Keratinocyte (primary cell): ENCODE data around the gene SIM1. TPM values are rescaled to one million over a fixed set of nuclear protein-coding genes. Genes with fewer than 3 reads are reported as not detected.

ENCODE experiments used
- DNase-seq: peaks from one replicate; pipeline ENCODE4 v3.0.0-alpha.2; 2011; ENCODE audit warnings: low read depth, missing footprints, low spot score
- FAIRE-seq: peaks from 2 replicates; lab custom pipeline; 2011; peaks lifted over from hg19 to GRCh38; lab: Jason Lieb, UNC
- H2AFZ ChIP-seq: 2 replicates; pipeline ENCODE4 v1.6.0; 2012; ENCODE audit warnings: low read length, control low read depth, inconsistent platforms; ENCODE audit not compliant: control insufficient read depth
- H3K27ac ChIP-seq: 2 replicates; pipeline ENCODE4 v1.5.1; 2011; ENCODE audit warnings: low read length; ENCODE audit not compliant: control insufficient read depth, insufficient read depth
- H3K27me3 ChIP-seq: 3 replicates; pipeline ENCODE4 v1.6.0; 2011; ENCODE audit warnings: low read length; ENCODE audit not compliant: control insufficient read depth, insufficient read depth; ENCODE audit errors: extremely low read depth
- H3K36me3 ChIP-seq, 2 experiments: 2 replicates in 1 of 2; 3 replicates in 1 of 2; pipeline ENCODE4 v1.5.1; 2011; ENCODE audit warnings: low read length in 2 of 2, mild to moderate bottlenecking in 1 of 2; ENCODE audit not compliant: control insufficient read depth in 2 of 2, insufficient read depth in 2 of 2; ENCODE audit errors: extremely low read depth in 1 of 2
- H3K4me1 ChIP-seq: 3 replicates; pipeline ENCODE4 v1.5.1; 2011; ENCODE audit warnings: low read length; ENCODE audit not compliant: control insufficient read depth, insufficient read depth; ENCODE audit errors: extremely low read depth
- H3K4me2 ChIP-seq: 3 replicates; pipeline ENCODE4 v1.6.0; 2011; ENCODE audit warnings: low read depth, low read length; ENCODE audit not compliant: control insufficient read depth, insufficient read depth; ENCODE audit errors: extremely low read depth
- H3K4me3 ChIP-seq, 3 experiments: fragments of 200-600 bp in 1 of 3; sonication (generic) in 1 of 3; 2 replicates in 2 of 3; 3 replicates in 1 of 3; pipeline ENCODE4 v1.5.1; 2011 to 2016; ENCODE audit warnings: low read length in 3 of 3, mild to moderate bottlenecking in 3 of 3, control low read depth in 2 of 3, inconsistent platforms in 1 of 3, low read depth in 1 of 3, mixed read lengths in 1 of 3, mixed run types in 1 of 3, moderate library complexity in 1 of 3; ENCODE audit not compliant: control insufficient read depth in 2 of 3, insufficient read depth in 2 of 3; ENCODE audit errors: extremely low read depth in 1 of 3
- H3K79me2 ChIP-seq: 2 replicates; pipeline ENCODE4 v1.6.0; 2012; ENCODE audit warnings: low read length; ENCODE audit not compliant: control insufficient read depth, insufficient read depth
- H3K9ac ChIP-seq: 3 replicates; pipeline ENCODE4 v1.6.0; 2011; ENCODE audit warnings: low read length; ENCODE audit not compliant: control insufficient read depth, insufficient read depth; ENCODE audit errors: extremely low read depth
- H3K9me1 ChIP-seq: 3 replicates; pipeline ENCODE4 v1.6.0; 2011; ENCODE audit warnings: low read length; ENCODE audit not compliant: control insufficient read depth, insufficient read depth; ENCODE audit errors: extremely low read depth
- H3K9me3 ChIP-seq: 2 replicates; pipeline ENCODE4 v1.5.1; 2012; ENCODE audit warnings: low read depth, low read length; ENCODE audit not compliant: control insufficient read depth
- H4K20me1 ChIP-seq: 3 replicates; pipeline ENCODE4 v1.6.0; 2011; ENCODE audit warnings: low read length; ENCODE audit not compliant: control insufficient read depth, insufficient read depth; ENCODE audit errors: extremely low read depth
- CTCF ChIP-seq, 3 experiments: IDR thresholded peaks in 1 of 3; conservative IDR thresholded peaks in 1 of 3; optimal IDR thresholded peaks in 1 of 3; 2 replicates in 2 of 3; 3 replicates in 1 of 3; pipeline versions ENCODE3 to v1.5.1; 2011; ENCODE audit warnings: low read length in 3 of 3, mild to moderate bottlenecking in 3 of 3, moderate library complexity in 2 of 3, control low read depth in 1 of 3, inconsistent platforms in 1 of 3; ENCODE audit not compliant: insufficient read depth in 2 of 3; ENCODE audit errors: extremely low read depth in 1 of 3
- EZH2 ChIP-seq: IDR thresholded peaks from one replicate; pipeline ENCODE4 v1.6.1; 2012; ENCODE audit warnings: inconsistent platforms, mild to moderate bottlenecking, low read length, moderate library complexity
- dilution Hi-C: fragments of 300-500 bp; cut with MboI; formaldehyde crosslinking; loops from one replicate; pipeline ENCODE4 v1.7.0; 2020; ENCODE audit warnings: low sequenced_read_pairs; ENCODE audit not compliant: extremely low pct_ligation_motif_present
- polyA plus RNA-seq, 5 experiments: library from polyadenylated mRNA; depleted of rRNA in 3 of 5; stranded (reverse) in 3 of 5; stranded (forward) in 1 of 5; unstranded in 1 of 5; fragments of >200 nt; gene quantifications; 1 replicate in 1 of 5; 2 replicates in 3 of 5; 3 replicates in 1 of 5; pipeline versions ENCODE4 v1.2.1 to v1.2.3, GENCODE V29; 2011 to 2012; ENCODE audit warnings: missing spikeins in 2 of 5, low read depth in 1 of 5, low replicate concordance in 1 of 5

The SIM1 gene
- polyA plus RNA-seq, 1 donor (not counting 4 experiments of a cell fraction or from before 2014, with no cell fraction given): not detected

DNA sequence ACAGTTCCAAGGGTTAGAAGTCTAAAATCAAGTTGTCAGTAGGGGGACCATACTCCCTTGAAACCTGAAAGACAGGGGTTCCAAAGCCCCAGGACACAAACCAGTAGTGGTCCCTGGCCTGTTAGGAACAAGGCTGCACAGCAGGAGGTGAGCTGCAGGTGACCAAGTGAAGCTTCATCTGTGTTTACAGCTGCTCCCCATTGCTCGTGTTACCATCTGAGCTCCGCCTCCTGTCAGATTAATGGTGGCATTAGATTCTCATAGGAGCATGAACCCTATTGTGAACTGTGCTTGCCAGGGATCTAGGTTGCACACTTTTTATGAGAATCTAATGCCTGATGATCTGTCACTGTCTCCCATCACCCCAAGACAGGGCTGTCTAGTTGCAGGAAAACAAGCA is 25.3 kb upstream of the SIM1 start:
- Histone ChIP-seq H3K36me3 (no peaks in the 10 kb centered on the region), H3K27ac (no peak overlapping the region), H3K9me1 (no peaks in the 10 kb centered on the region), H3K27me3 (peaks cover 7% of the 10 kb centered on the region), H3K79me2 (no peaks in the 10 kb centered on the region), H3K4me3 (no peak overlapping the region), H3K4me1 (peaks cover 8% of the 10 kb centered on the region), H3K9me3 (no peaks in the 10 kb centered on the region), H2AFZ (no peak overlapping the region), H4K20me1 (no peaks in the 10 kb centered on the region), H3K4me2 (no peak overlapping the region), H3K9ac (no peak overlapping the region)
- no peak for FAIRE-seq
- dilution Hi-C loops: no loop called here
- DNase-seq: no peak
- TF ChIP-seq EZH2: no peak
- TF ChIP-seq CTCF (optimal IDR thresholded peaks at IDR 0.05 in 1 of 3, IDR thresholded peaks at IDR 0.05 in 1 of 3, conservative IDR thresholded peaks at IDR 0.05 in 1 of 3; ENCODE audit: extremely low read depth in 1 of 3, insufficient read depth in 2 of 3, low read length in 3 of 3): no peak

DNA sequence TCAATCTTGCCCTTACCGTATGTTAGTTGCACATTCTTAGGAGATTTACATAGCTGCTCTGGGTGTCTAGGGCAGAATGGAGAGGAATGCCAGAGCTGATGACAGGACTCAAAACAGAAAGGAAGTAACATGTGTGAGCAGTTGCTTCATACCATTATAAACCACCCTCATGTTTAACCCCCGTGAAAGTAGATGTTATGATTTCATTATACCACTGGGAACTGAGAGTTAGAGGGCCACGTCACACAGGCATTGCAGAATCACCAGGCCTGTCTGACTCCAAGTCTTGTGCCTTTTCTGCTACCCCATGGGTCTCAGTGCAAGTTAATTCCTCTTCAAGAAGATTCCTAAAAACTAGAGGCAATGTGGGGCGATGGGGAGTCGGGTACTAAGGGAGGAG is 23.5 kb upstream of the SIM1 start:
- Histone ChIP-seq H3K4me2 (no peak overlapping the region), H3K36me3 (no peaks in the 10 kb centered on the region), H3K4me3 (no peak overlapping the region), H3K9me1 (no peaks in the 10 kb centered on the region), H3K27me3 (peaks cover 14% of the 10 kb centered on the region), H3K4me1 (peaks cover 4% of the 10 kb centered on the region), H2AFZ (no peak overlapping the region), H3K9ac (no peak overlapping the region), H3K79me2 (no peaks in the 10 kb centered on the region), H3K27ac (no peak overlapping the region), H4K20me1 (no peaks in the 10 kb centered on the region), H3K9me3 (no peaks in the 10 kb centered on the region)
- FAIRE-seq: no peak
- DNase-seq: no peak
- TF ChIP-seq CTCF (optimal IDR thresholded peaks at IDR 0.05 in 1 of 3, IDR thresholded peaks at IDR 0.05 in 1 of 3, conservative IDR thresholded peaks at IDR 0.05 in 1 of 3; ENCODE audit: extremely low read depth in 1 of 3, insufficient read depth in 2 of 3, low read length in 3 of 3): no peak
- TF ChIP-seq EZH2: no peak
- dilution Hi-C loops: no loop called here
